IMR-90 (cell line): Measurements from ENCODE around the gene MBTPS1. TPM values are rescaled to one million over a fixed set of nuclear protein-coding genes. Genes with fewer than 3 reads are reported as not detected.

Experiments used
- ATAC-seq: fragments of 200-7000 bp; cut with Tn5 transposase; 2 replicates; pipeline ENCODE4 v1.9.1; 2020; ENCODE audit warnings: low read depth, mild to moderate bottlenecking, moderate library complexity
- BruUV-seq: library from RNA; stranded (reverse); fragments of 400-500 nt; replicated peaks from 2 replicates; lab custom pipeline; 2021; lab: Mats Ljungman, UMichigan
- CTCF ChIA-PET: fragments of 300-600 bp; formaldehyde crosslinking; extraction: SDS; loops from one replicate; lab custom pipeline; 2021; ENCODE audit warnings: antibody characterized with exemption; lab: Yijun Ruan, JAX
- POLR2A ChIA-PET: fragments of 300-600 bp; sonication (Branson Sonifier 250); formaldehyde crosslinking; loops from one replicate; lab custom pipeline; 2022; ENCODE audit warnings: antibody characterized with exemption; ENCODE audit not compliant: unreplicated experiment; lab: Charles Lee
- DNase-seq: peaks from one replicate; pipeline ENCODE4 v3.0.0; 2013
- H2AFZ ChIP-seq: replicated peaks from 2 replicates; pipeline ENCODE3; 2013; ENCODE audit warnings: low read length, mild to moderate bottlenecking; ENCODE audit not compliant: poor library complexity
- H2AK5ac ChIP-seq: 2 replicates; pipeline ENCODE4 v1.6.1; 2013; ENCODE audit warnings: low read depth, low read length, inconsistent platforms
- H2AK9ac ChIP-seq: replicated peaks from 2 replicates; pipeline ENCODE3; 2013; ENCODE audit warnings: mild to moderate bottlenecking, low read depth, low read length, moderate library complexity; ENCODE audit not compliant: poor library complexity
- H2BK120ac ChIP-seq: 2 replicates; pipeline ENCODE4 v1.6.1; 2013; ENCODE audit warnings: low read depth, low read length, inconsistent platforms
- H2BK15ac ChIP-seq: 3 replicates; pipeline ENCODE4 v1.6.1; 2013; ENCODE audit warnings: low read depth, low read length, inconsistent platforms
- H2BK20ac ChIP-seq: 2 replicates; pipeline ENCODE4 v1.6.1; 2013; ENCODE audit warnings: low read depth, mild to moderate bottlenecking, inconsistent platforms, low read length, moderate library complexity
- H2BK5ac ChIP-seq: 2 replicates; pipeline ENCODE4 v1.6.1; 2013; ENCODE audit warnings: mild to moderate bottlenecking, low read depth, low read length, inconsistent platforms; ENCODE audit not compliant: poor library complexity, severe bottlenecking
- H3K14ac ChIP-seq: replicated peaks from 2 replicates; pipeline ENCODE4 v1.6.1; 2013; ENCODE audit warnings: low read depth, low read length, inconsistent platforms
- H3K18ac ChIP-seq: 2 replicates; pipeline ENCODE4 v1.6.1; 2013; ENCODE audit warnings: low read depth, low read length, control low read depth
- H3K23ac ChIP-seq: 2 replicates; pipeline ENCODE4 v1.6.1; 2013; ENCODE audit warnings: low read depth, low read length, inconsistent platforms
- H3K27ac ChIP-seq: 2 replicates; pipeline ENCODE4 v1.5.1; 2013; ENCODE audit warnings: mild to moderate bottlenecking, control low read depth, low read length; ENCODE audit not compliant: insufficient read depth
- H3K27me3 ChIP-seq: 2 replicates; pipeline ENCODE4 v1.6.1; 2013; ENCODE audit warnings: low read length; ENCODE audit not compliant: control insufficient read depth, insufficient read depth
- H3K36me3 ChIP-seq: 2 replicates; pipeline ENCODE4 v1.6.1; 2013; ENCODE audit warnings: low read length, mixed read lengths; ENCODE audit not compliant: control insufficient read depth, insufficient read depth
- H3K4ac ChIP-seq: 2 replicates; pipeline ENCODE4 v1.6.1; 2013; ENCODE audit warnings: low read depth, low read length, inconsistent platforms
- H3K4me1 ChIP-seq: 2 replicates; pipeline ENCODE4 v1.6.1; 2013; ENCODE audit warnings: low read length, mixed read lengths; ENCODE audit not compliant: control insufficient read depth, insufficient read depth
- H3K4me2 ChIP-seq: 2 replicates; pipeline ENCODE4 v1.6.1; 2013; ENCODE audit warnings: low read depth, mild to moderate bottlenecking, control low read depth, low read length, moderate library complexity
- H3K4me3 ChIP-seq: 2 replicates; pipeline ENCODE4 v1.5.1; 2013; ENCODE audit warnings: low read depth, mild to moderate bottlenecking, control low read depth, low read length, moderate library complexity; ENCODE audit not compliant: insufficient read depth
- H3K56ac ChIP-seq: 2 replicates; pipeline ENCODE4 v1.6.1; 2013; ENCODE audit warnings: low read length, inconsistent platforms; ENCODE audit not compliant: insufficient read depth; ENCODE audit errors: extremely low read depth
- H3K79me1 ChIP-seq, 2 experiments: 2 replicates each; pipeline ENCODE4 v1.6.1; 2013; ENCODE audit warnings: low read length in 2 of 2, inconsistent platforms in 1 of 2, low read depth in 1 of 2
- H3K9ac ChIP-seq: 2 replicates; pipeline ENCODE4 v1.6.1; 2013; ENCODE audit warnings: low read depth, low read length, control low read depth
- H3K9me1 ChIP-seq: 2 replicates; pipeline ENCODE4 v1.6.1; 2013; ENCODE audit warnings: low read length, inconsistent platforms; ENCODE audit not compliant: insufficient read depth
- H3K9me3 ChIP-seq: 2 replicates; pipeline ENCODE4 v1.6.1; 2013; ENCODE audit warnings: low read length; ENCODE audit not compliant: control insufficient read depth, insufficient read depth
- H4K20me1 ChIP-seq: 2 replicates; pipeline ENCODE4 v1.6.1; 2013; ENCODE audit warnings: low read length, inconsistent platforms; ENCODE audit not compliant: insufficient read depth
- H4K5ac ChIP-seq: 2 replicates; pipeline ENCODE4 v1.6.1; 2013; ENCODE audit warnings: mild to moderate bottlenecking, low read depth, low read length, control low read depth
- H4K8ac ChIP-seq, 2 experiments: 2 replicates each; pipeline ENCODE4 v1.6.1; 2013; ENCODE audit warnings: low read depth in 2 of 2, low read length in 2 of 2, control low read depth in 1 of 2, inconsistent platforms in 1 of 2
- H4K91ac ChIP-seq: 2 replicates; pipeline ENCODE4 v1.6.1; 2013; ENCODE audit warnings: low read depth, low read length, inconsistent platforms; ENCODE audit not compliant: insufficient read depth
- CEBPB ChIP-seq: IDR thresholded peaks from 2 replicates; pipeline ENCODE4 v1.6.1; 2012; ENCODE audit warnings: low read depth, low read length, improper control_type of control experiment
- FOS ChIP-seq: fragments of 150-350 bp; IDR thresholded peaks from 2 replicates; pipeline ENCODE4 v1.6.1; 2016; ENCODE audit warnings: low read depth, low read length
- MAZ ChIP-seq: IDR thresholded peaks from 2 replicates; pipeline ENCODE4 v1.6.1; 2012; ENCODE audit warnings: low read depth, mild to moderate bottlenecking, low read length, improper control_type of control experiment, moderate library complexity, borderline replicate concordance
- POLR2A ChIP-seq: IDR thresholded peaks from 2 replicates; pipeline ENCODE4 v1.6.1; 2012; ENCODE audit warnings: mild to moderate bottlenecking, low read depth, low read length
- RFX5 ChIP-seq: IDR thresholded peaks from 2 replicates; pipeline ENCODE4 v1.8.0; 2012; ENCODE audit warnings: low read depth, mild to moderate bottlenecking, low read length, moderate library complexity
- WGBS, 2 experiments: methylation state at CpG; one replicate each; pipeline versions ENCODE4 v1.1.5 to v1.1.7; 2013; ENCODE audit warnings: missing lambda C conversion rate in 2 of 2; ENCODE audit not compliant: insufficient read length in 1 of 2; ENCODE audit errors: extremely low coverage in 2 of 2; 5-methylcytosine and 5-hydroxymethylcytosine counted together
- dilution Hi-C: fragments of 300-500 bp; cut with HindIII; formaldehyde crosslinking; loops from one replicate; pipeline ENCODE4 v1.14.3; 2018; ENCODE audit warnings: low sequenced_read_pairs; ENCODE audit not compliant: unreplicated experiment
- in situ Hi-C: fragments of 300-500 bp; cut with MboI; formaldehyde crosslinking; loops from 3 replicates; pipeline ENCODE4 v1.14.3; 2019; ENCODE audit warnings: low sequenced_read_pairs, inconsistent platforms, mixed read lengths
- intact Hi-C: fragments of 100-400 bp; cut with micrococcal nuclease; formaldehyde crosslinking; loops from 2 replicates; pipeline ENCODE4 v1.10.0; 2022
- polyA plus RNA-seq, 3 experiments: library from polyadenylated mRNA; depleted of rRNA; stranded (reverse); fragments of >200 nt; gene quantifications; 2 replicates each; pipeline ENCODE4 v1.2.3, GENCODE V29; 2012; ENCODE audit warnings: low replicate concordance in 1 of 3
- total RNA-seq: library from RNA; depleted of rRNA; stranded (reverse); fragments of >200 nt; gene quantifications from 2 replicates; pipeline ENCODE4 v1.2.3, GENCODE V29; 2012

Gene MBTPS1
- total and polyA plus RNA-seq, 2 of the 4 experiments (the other 2 are of a cell fraction): 59.0 to 70.4 TPM

DNA sequence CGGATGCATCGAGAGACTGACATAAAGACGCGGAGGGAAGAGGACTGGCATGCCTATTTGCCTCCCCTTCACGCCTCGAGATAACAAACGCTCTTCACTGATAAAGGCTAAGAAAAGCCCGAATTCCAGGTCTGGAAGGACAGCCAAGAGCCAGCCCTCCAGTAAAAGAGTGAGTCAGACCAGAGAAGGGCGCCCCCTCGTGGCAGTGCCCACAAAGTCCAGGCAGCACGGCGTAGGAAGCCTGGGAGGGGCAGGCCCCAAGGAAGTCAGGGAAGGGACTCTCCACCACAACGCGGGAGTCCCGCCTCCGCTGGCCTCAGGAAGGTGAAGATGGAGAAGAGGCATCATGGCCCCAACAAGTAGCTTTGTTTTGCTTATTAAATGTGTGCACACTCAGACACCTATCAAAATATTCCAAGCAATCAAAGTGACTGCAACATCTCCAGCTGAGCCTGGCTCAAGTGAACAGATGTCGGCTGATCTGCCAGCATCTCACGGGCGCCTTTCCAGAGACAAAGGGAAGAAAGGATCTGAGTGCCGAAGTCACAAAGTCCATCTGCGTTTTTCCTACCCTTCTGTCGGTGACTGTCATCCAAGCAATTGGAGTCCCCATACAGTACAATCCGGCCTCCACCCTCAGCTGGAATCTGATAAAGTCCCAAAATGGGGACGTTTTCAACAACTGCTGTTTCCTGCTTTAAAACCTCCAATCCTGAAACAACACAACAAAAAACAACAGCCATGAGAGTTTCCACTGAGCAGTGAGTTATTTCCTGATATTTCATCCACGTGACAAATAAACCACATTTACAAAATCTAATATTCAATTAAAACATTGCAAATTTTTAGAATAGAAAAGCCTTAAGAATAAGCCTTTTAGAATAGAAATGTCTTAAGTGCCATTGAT is 53.8 kb downstream of the MBTPS1 start (continued):
- TF ChIP-seq POLR2A (no peak), RFX5 (no peak), FOS (peak; percentile 63; the same call in 1 of the 2 replicates)

DNA sequence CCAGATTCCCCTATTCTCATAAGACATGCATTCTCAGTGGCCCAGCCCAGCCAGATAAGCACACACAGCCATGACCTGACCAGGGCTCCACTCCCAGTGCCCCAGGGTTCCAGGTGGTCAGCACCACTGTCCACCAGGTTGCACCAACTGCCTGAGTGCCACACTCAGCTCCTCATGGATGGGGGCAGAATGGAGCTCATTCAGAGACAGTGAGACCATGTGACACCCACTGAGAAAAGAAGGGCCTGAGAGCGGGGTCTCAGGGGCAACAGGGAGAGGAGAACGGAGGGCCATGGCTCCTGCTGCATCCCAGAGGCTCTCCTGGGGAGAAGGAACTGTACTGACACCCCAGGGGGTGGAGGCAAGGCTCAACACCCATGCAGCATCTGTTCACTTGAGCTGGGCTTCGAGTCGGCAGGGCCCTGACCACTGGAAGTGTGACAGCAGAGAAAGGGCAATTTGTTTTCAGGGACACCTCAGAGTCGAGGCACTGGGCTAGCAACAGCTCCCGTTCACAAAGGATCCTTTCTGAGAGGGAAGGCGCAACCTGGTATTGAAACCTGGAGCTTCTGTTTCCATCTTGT is 55.4 kb downstream of the MBTPS1 start:
- Histone ChIP-seq H3K9me3 (no peaks in the 10 kb centered on the region), H3K36me3 (peaks cover 42% of the 10 kb centered on the region), H3K56ac (no peak overlapping the region), H3K4me3 (no peak overlapping the region), H3K14ac (no peak overlapping the region), H2BK20ac (no peak overlapping the region), H4K20me1 (0 out of 2 replicates have a peak, but pooled peaks cover 3% of the 10 kb centered on the region), H3K4ac (no peak overlapping the region), H3K9ac (no peak overlapping the region), H2AK5ac (no peak overlapping the region), H3K4me2 (no peak overlapping the region), H2BK15ac (no peak overlapping the region), H4K8ac (no peak overlapping the region), H3K27ac (no peak overlapping the region), H2BK120ac (no peak overlapping the region), H2BK5ac (no peak overlapping the region), H4K91ac (no peak overlapping the region), H2AK9ac (no peak overlapping the region), H3K27me3 (no peaks in the 10 kb centered on the region), H3K23ac (no peak overlapping the region), H3K18ac (no peak overlapping the region), H3K79me1 (peaks cover 0 to 4% of the 10 kb centered on the region in 2 experiments; a peak in 1 of 4 replicates), H3K4me1 (peaks cover 1% of the 10 kb centered on the region; the same call in 1 of the 2 replicates), H3K9me1 (no peaks in the 10 kb centered on the region), H2AFZ (no peak overlapping the region), H4K5ac (no peak overlapping the region)
- dilution Hi-C loops (no loop called here), intact Hi-C loops (no loop called here), in situ Hi-C loops (no loop called here)
- WGBS, 2 experiments: 86% methylated on average over 7 of the region's 7 CpGs; no CpG with 5 or more reads in 1 of the 2 experiments
- POLR2A ChIA-PET: no interaction called here
- no peak for TF ChIP-seq MAZ
- no peak for TF ChIP-seq FOS
- no peak for TF ChIP-seq CEBPB
- ATAC-seq (no peak), DNase-seq (no peak)
- no TSS peak for BruUV-seq
- CTCF ChIA-PET: interaction anchor here (0.9 to 1.5 kb wide), 2 partner anchors 17 to 104 kb away, joined by 4 to 6 read pairs; no protein-coding TSS in a partner anchor
